ENCODE data around the gene RNU7-1.
"Not testable (repeated sequence)": the region's sequence is repeated elsewhere in the genome, so short reads cannot be mapped to it uniquely, and the experiment has no call there.

RNU7-1 gene

DNA sequence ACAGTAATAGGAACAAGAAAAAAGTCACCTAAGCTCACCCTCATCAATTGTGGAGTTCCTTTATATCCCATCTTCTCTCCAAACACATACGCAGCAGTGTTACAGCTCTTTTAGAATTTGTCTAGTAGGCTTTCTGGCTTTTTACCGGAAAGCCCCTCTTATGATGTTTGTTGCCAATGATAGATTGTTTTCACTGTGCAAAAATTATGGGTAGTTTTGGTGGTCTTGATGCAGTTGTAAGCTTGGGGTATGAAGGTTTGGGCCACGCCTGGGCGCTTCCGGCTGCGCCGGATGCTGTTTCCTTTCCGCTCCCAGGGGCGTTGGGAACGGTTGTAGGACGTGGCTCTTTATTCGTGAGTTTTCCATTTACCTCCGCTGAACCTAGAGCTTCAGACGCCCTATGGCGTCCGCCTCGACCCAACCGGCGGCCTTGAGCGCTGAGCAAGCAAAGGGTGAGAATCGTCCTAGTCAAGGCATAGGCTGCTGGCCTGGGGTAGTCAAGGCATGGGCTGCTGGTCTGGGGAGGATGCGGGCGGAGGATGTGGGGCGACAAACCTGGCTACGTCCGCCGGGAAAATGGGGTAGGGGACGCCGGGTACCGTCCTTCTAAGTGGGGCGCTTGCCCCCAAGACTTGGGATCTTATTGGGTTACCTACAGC, at the start of gene RNU7-1, which contains the start of gene C12orf57:
Gene RNU7-1, plus strand, starts transcription at position 95 of the 659 bp plus-strand sequence.
Gene C12orf57, plus strand, starts transcription at position 301 of the 659 bp plus-strand sequence. Its CDS starts 100 bp downstream, at position 401.
- DNase-seq = peak; percentile 96

DNA sequence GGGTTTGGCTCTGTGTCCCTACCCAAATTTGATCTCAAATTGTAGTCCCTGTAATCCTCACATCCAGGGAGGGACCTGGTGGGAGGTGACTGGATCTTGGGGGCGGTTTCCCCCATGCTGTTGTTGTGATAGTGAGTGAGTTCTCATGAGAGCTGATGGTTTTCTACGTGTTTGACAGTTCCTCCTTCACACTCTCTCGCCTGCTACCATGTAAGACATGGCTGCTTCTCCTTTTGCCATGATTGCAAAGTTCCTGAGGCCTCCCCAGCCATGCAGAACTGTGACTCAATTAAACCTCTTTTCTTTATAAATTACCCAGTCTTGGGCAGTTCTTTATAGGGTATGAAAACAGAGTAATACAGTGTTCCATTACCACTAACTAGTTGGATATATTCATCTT, 49.3 kb upstream of the RNU7-1 start:
- no peak for DNase-seq

DNA sequence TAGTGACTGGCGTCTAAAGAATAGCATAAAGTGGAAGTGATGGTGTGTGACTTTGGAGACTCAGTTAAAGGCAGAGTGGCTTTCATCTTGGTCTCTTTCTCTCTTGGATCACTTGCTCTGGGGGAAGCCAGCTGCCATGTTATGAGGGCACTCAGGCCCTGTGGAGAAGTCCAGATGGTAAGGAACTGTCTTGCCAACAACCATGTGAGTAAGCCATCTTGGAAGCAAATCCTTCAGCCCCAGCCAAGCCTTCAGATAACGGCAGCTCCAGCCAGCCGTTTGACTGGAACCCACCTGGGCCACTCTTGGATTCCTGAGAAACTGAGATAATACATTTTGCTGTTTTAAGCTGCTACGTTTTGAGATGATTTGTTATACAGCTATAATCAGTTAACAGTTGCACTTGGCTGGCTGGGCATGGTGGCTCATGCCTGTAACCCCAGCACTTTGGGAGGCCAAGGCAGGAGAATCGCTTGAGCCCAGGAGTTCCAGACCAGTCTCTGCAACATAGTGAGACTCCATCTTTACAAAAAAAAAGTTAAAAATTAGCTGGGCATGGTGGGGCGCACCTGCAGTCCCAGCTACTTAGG, 46.7 kb upstream of the RNU7-1 start:
- DNase-seq = no peak

DNA sequence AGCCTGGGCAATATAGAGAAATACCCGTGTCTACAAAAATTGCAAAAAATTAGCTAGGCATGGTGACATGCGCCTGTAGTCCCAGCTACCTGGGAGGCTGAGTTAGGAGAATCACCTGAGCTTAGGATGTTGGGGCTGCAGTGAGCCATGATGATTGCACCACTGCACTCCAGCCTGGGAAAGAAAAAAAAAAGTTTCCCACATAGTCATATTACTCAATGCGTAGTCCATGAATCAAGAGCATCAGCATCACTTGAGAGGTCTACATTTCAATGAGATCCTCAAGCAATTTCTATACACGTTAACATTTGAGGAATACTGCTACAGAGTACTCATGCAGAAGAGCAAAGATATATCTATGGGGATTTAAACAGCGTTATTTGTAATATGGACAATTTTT, 44.2 kb upstream of the RNU7-1 start:
- no peak for DNase-seq

DNA sequence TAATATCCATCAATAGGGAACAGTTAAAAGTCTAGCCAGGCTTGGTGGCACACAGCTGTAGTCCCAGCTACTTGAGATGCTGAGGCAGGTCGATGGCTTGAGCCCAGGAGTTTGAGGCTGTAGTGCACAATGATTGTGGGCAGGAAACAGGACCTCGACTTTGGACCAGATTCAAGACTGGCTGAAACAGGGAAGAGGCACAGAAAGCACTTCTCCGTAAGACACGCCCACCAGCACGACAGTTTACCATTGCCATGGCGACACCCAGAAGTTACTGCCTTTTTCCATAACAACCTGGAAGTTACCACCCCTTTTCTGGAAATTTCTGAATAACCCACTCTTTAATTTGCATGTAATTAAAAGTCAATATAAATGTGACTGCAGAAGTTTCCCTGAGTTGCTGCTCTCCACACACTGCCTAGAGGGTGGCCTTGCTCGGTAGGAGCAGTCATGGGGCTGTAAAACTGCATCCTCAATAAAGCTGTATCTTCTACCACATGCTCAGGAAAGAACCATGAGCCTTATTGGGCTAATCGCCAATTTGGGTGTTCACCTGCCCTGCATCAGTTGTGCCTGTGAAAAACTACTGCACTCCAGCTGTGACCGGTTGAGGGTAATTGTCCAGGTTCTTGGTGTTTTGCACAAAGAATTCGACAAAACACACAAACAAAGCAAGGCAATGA, 43.6 kb upstream of the RNU7-1 start:
- no peak for DNase-seq

DNA sequence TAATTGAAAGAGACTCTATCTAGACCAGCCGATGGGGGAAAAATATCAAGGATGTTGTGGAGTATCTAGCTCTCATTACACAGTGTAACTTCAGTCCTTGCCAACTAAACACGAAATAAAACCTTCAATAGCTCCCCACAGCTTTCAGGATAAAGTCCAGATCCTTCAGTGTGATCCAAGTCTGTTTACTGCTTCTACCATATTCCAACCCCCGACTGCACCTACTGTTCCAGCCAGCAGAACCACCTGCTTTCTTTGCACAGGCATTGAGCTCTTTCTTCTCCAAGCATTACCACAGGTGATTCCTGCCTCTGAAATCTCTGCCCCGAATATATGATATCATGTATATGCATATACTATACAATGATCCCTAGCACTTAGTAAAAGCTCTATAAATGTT, 41.2 kb upstream of the RNU7-1 start:
- no peak for DNase-seq

DNA sequence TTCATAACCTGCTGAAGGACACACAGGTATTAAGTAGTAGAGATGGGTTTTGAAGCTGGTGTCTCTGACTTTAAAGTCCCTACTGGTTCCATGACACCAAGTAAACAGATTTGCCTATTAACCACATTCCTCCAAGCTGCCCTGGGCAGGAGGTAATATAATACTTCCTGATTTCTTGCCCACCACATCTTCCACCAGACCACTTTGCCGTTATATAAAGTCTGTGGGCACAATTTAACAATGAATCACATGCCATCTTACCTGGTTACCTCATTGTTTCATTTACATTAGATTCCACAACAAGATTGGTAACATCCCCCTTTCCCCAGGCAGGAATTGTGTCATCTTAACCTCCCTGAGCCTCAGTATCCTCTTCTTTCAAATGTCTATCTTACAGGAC, 39.9 kb upstream of the RNU7-1 start:
- DNase-seq = no peak

DNA sequence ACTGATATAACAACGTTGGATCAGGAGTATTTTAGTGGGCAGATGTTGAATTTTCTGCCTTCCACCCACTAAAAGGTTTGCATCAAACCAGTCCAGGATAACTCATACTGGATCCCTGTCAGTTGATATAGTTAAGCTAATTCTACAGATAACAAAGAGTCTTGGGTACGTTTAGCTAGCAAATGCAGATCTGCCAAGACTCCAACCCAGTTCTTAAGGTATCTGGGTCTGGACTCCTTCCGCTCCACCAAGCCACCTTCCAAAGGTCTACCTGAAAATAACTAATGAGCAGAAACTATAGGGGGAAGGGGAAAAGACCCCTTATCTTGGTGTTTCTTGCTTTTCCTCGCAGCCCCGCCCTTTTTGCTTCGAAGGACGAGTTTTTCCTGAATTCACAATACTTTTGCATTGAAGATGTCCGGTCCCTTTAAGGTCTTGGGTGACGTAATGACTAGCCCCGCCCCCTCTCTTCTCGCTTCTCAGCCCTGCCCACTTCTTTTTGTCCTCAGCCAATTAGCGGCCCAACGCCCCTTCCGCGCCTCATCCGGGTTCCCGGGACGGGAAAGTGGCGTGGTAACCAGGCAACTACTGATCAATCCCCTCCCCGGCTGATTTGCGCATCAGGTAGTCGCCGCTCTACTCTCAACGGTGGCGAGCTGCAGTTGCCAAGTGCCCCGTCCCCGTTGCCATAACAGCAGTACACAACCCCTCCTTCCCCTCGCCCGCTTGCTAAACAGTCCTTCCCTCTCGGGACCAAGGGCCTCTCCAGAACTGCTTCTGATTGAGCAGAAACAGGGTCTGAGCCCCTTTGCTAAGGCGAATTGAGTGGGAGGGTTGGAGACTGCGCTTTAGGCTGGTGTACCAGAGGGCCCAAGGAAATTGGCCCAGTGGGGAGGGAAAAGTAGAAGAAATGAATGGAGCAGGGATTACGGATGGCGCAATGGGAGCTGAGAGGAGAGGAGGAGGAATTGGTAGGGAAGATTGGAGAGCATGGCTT, 39.0 kb upstream of the RNU7-1 start, which contains the start of gene LRRC23:
Gene LRRC23, plus strand, starts transcription at position 543 of the 997 bp plus-strand sequence. CDS start 812 bp downstream, outside the sequence.
- peak; percentile 99 for DNase-seq

DNA sequence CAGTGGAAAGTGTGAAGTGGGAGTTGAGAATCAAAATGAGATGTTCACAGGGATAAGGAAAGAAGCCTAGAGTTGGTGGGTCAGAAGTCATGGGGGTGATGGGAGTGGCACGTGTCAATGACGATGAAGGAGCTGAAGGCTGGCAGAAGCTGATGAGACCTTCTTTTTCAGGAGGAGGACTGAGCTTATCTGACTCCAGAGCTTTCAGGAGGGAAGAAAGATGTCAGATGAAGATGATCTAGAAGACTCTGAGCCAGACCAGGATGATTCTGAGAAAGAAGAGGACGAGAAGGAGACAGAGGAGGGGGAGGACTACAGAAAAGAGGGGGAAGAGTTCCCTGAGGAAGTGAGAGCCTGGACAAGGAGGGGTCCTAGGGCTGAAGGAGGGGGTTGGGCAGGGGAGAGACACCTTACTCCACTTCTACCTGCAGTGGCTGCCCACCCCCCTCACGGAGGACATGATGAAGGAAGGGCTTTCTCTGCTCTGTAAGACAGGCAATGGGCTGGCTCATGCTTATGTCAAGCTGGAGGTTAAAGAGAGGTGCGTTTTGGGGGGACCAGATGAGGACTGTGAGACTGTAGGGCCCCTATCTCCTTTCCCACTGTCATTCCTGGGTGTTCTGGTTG, 38.1 kb upstream of the RNU7-1 start:
- no peak for DNase-seq

DNA sequence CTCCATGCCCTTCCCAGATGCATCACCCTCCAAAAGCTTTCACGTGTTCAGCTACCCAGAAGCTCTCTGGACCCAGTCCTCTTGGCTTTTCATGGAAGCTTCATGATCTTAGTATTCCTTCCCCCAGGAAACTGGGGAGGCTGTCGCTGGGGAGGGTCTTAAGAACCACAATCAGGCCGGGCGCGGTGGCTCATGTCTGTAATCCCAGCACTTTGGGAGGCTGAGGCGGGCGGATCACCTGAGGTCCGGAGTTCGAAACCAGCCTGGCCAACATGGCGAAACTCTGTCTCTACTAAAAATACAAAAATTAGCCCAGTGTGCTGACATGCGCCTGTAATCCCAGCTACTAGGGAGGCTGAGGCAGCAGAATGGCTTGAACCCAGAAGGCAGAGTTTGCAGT, 35.5 kb upstream of the RNU7-1 start:
- DNase-seq = not testable (repeated sequence)

DNA sequence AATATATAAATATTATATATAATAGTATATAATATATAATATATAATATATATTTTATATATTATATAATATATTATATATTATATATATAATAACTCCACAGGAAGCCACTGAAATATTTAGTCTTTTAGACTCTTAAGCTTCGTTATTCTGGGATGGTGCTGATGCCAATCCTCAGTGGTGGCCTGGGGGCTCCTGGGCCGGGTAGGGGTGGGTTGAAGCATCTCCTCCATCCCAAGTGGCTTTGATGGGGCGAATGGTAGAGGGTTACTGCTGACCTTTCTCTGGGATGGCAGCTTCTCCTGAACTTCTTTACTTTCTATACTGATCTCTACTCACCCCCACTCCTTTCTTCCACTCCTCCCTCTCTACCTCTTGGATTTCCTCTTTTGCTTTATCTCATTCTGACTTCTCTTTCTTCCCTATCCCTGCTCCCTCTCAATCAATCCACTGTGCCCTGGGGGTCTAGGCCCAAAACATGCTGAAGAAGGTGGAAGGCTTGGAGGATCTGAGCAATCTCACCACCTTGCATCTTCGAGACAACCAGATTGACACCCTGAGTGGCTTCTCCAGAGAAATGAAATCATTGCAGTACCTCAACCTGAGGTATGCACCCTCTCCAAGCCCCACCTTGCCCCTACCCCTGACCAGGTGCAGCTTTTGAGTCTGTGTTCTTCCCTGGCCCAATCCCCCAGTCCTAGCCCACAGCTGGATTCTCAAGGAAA, 34.0 kb upstream of the RNU7-1 start:
- no peak for DNase-seq

DNA sequence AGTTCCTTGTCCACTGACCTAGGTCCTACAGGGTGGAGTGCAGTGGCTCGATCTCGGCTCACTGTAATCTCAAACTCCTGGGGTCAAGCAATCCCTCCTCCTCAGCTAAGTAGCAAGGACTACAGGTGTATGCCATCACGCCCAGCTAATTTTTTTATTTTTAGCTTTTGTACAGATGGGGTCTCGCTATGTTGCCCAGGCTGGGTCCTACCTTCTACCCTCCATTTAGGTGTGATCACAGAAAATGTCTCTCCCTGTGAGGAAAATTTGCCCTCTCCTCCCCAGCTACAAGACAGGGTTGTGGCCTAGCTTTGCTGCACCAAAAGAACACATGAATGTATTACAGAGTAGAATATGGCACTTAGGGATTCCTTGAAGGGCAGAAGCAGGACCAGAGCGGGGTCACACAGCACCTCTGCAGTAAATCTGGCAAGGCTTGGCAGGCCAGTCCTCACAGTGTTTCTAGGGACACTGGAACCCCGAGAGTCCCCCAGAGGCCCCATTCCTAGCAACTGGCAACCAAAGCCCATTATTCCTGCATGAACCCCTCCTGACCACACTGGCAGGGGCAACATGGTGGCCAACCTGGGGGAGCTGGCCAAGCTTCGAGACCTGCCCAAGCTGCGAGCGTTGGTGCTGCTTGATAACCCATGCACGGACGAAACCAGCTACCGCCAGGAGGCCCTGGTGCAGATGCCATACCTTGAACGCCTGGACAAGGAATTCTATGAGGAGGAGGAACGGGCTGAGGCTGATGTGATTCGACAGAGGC, 31.3 kb upstream of the RNU7-1 start:
- no peak for DNase-seq

DNA sequence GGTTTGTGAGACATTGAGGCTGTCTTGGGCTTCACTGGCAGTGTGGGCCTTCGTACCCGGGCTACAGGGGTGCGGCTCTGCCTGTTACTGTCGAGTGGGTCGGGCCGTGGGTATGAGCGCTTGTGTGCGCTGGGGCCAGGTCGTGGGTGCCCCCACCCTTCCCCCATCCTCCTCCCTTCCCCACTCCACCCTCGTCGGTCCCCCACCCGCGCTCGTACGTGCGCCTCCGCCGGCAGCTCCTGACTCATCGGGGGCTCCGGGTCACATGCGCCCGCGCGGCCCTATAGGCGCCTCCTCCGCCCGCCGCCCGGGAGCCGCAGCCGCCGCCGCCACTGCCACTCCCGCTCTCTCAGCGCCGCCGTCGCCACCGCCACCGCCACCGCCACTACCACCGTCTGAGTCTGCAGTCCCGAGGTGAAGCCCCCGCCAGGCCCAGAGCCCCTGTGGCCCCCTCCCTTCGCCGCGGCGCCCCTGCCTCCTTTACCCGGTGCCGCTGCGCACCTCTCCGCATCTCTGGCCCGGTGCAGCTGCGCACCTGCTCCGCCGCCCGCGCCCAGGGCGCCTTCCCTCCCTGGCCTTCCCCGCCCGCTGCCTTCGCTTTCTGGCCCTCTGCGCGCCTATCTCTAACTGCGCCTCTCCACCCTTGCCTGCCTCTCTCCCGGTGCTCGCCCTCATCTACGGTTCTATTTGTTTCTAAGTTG, 29.2 kb upstream of the RNU7-1 start, which contains the start of gene ENO2:
Gene ENO2, plus strand, starts transcription at position 335 of the 701 bp plus-strand sequence. CDS start 1,253 bp downstream, outside the sequence.
- peak; percentile 85 for DNase-seq

DNA sequence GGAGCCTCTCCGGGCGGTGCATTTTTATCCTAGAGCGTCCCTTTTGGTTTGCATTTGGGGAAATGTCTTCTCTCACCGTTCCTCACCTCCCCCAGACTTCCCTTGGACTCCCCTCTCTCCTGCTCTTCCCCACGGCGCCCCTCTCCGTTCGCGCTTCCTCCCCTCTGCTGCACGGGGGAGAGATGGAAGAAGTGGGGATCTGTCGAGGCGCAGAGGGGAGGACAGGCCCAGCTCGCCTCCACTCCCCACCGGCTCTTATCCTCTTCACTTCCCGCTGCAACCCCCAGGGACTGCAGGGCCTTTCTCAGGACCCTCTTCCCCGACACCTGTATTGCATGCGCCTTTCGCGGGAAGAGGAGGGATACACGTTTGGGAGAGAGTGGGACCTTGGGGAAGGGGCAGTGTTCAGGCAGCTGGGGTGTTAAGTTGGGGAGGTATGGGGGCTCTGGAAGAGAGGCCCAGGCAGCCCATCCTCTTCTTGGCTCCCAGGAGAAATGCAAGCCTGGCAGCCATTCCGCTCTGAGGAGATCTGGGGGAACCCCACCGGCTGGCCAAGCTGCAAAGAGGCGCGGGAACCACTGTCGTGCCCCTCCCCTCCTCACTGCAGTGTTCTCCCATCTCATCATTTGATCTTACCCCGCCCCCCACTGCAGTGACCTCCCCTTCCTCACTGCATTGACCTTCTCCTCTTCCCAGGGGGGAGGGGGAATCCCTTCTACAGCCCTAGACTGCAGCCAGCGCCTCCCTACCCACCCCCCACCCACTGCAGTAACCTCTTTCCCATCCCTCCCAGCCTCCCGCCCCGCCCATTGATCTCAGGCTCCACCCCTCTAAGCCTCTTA, 28.4 kb upstream of the RNU7-1 start:
- no peak for DNase-seq

DNA sequence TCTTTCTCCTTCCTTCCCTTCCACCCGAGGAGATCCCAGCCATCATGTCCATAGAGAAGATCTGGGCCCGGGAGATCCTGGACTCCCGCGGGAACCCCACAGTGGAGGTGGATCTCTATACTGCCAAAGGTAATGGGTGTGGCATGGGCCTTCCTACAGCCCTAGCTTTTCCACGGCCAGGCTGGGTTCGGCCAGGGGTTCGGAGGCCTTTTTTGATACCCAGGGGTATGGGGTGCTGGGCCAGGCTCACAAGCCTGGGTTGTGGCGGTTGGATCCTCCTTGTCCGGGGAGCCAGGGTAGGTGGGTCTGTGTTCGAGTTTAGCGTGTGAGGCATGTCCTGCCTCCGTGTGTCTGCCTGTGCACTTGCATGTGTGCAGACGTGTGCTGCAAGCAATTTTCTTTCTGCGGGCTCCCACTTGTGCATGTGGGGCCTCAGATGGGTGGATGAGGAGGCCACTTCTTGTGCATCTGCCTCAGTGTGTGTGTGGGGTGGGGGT, 27.8 kb upstream of the RNU7-1 start:
- DNase-seq = no peak

DNA sequence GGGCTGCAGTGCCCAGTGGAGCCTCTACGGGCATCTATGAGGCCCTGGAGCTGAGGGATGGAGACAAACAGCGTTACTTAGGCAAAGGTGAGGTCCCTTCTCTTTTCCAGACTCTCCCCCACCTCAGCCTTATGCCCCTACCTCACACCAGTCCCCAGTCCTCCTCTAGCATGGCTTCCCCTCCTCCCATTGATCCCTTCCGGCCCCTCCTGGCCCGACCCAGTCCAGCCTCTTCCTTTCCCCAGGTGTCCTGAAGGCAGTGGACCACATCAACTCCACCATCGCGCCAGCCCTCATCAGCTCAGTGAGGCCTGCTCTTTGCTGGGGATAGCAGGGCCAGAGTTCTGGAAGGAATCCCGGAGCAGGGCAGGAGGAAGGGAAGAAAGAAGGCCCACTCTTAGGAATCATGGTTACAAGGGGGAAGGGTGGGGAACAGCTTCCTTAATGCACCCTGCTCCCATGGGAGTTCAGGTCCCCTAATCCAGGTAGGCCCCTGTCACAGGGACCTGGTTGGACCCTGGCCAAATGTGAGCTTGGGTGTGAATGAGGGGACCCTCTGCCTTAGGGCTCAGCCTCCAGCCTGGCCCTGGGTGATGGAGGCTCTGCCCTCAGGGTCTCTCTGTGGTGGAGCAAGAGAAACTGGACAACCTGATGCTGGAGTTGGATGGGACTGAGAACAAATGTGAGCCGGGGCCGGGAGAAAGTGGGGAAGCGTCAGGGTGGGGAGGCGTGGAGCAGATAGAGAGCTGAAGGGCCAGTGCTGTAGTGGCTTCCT, 27.0 kb upstream of the RNU7-1 start:
- DNase-seq = no peak

DNA sequence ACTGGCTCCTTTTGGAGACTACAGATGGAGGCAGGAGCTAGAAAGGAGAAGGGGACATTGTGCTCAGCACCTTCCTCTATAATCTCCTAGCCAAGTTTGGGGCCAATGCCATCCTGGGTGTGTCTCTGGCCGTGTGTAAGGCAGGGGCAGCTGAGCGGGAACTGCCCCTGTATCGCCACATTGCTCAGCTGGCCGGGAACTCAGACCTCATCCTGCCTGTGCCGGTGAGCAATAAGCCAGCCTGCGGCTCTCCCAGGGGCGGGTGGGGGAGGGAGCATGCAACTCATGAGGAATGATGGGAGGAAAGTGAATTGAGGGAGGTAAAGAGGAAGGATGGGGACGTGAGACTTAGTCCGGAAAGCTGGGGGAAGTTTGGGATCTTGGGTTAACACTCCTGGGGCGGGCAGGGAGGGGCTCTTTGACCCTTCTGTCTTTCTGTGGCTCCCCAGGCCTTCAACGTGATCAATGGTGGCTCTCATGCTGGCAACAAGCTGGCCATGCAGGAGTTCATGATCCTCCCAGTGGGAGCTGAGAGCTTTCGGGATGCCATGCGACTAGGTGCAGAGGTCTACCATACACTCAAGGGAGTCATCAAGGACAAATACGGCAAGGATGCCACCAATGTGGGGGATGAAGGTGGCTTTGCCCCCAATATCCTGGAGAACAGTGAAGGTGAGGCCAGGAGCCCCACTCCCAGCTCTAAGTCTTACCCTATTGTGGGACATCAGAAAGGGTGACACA, 26.0 kb upstream of the RNU7-1 start:
- no peak for DNase-seq

Measured in activated CD4-positive, alpha-beta T cell treated with anti-CD3 and anti-CD28 coated beads, Interleukin-10, Interleukin-2, amounts not matched to agents 100 ng/mL and 50 ng/mL, durations not matched to agents 16 hours and 8 hours (primary cell).